ENCODE measurements around the gene ZFAND5. TPM values are rescaled to one million over a fixed set of nuclear protein-coding genes. Genes with fewer than 3 reads are reported as not detected.

ZFAND5 gene
- total RNA-seq, 4 donors from 2014 or later: 105 to 281 (median 137) TPM

DNA sequence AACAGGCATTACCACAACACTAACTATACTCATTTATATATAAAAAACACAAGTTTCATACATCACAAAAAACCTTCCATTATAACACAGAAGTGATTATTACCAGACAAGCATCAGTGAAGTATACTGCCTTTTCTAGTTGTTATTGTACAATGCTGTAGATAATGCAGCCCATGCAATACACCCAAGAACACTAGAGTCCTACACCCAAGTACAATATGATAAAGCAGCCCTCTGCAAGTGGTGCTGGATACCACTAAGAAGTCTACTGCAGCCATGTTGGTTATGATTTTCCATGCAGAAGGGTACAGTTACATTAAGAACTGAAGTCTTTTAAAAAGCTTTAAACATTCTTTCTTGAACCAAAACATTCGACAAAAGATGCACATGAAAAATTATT lies 10.3 kb downstream of the ZFAND5 start:
- Histone ChIP-seq H3K27me3 (no peaks in the 10 kb centered on the region), H3K4me1 (peaks cover 41% of the 10 kb centered on the region), H3K4me3 (no peak overlapping the region), H3K36me3 (peaks cover 56% of the 10 kb centered on the region), H3K9me3 (no peaks in the 10 kb centered on the region), H3K27ac (no peak overlapping the region)
- DNase-seq (ENCODE audit: low spot score in 2 of 2): no peak
- TF ChIP-seq EP300 (IDR thresholded peaks at IDR 0.05) (no peak), POLR2AphosphoS5 (IDR thresholded peaks at IDR 0.05) (no peak), POLR2A (IDR thresholded peaks at IDR 0.05) (no peak)
- TF ChIP-seq, protein P1, sequence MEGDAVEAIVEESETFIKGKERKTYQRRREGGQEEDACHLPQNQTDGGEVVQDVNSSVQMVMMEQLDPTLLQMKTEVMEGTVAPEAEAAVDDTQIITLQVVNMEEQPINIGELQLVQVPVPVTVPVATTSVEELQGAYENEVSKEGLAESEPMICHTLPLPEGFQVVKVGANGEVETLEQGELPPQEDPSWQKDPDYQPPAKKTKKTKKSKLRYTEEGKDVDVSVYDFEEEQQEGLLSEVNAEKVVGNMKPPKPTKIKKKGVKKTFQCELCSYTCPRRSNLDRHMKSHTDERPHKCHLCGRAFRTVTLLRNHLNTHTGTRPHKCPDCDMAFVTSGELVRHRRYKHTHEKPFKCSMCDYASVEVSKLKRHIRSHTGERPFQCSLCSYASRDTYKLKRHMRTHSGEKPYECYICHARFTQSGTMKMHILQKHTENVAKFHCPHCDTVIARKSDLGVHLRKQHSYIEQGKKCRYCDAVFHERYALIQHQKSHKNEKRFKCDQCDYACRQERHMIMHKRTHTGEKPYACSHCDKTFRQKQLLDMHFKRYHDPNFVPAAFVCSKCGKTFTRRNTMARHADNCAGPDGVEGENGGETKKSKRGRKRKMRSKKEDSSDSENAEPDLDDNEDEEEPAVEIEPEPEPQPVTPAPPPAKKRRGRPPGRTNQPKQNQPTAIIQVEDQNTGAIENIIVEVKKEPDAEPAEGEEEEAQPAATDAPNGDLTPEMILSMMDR (IDR thresholded peaks at IDR 0.05): no peak
- WGBS: 85% methylated on average over 1 of the region's 1 CpG

DNA sequence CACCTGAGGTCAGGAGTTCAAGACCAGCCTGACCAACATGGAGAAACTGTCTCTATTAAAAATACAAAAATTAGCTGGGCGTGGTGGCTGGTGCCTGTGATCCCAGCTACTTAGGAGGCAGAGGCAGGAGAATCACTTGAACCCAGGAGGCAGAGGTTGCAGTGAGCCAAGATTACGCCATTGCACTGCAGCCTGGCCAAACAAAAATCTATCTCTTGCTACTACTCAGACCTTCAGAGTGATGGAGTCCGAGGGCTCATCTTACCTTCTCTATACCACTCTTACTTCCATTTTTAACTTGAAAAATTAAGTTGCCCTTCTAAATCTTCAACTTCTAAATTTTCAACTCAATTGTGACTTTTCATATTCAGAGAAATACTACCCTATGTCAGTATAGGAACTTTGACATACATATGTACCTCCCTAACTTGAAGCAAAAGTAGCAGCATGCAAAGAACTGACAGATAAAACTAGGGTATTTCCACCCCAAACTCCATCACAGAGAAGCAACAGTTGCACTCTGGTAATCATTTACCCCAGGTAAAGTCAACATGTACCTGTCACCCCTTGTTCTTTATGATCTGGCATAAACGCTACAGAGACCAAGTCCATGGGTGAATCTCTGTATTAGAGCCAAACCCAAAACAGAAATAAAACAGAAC lies 11.4 kb downstream of the ZFAND5 start:
- H3K9me3 ChIP-seq: no peaks in the 10 kb centered on the region
- no peak overlapping the region for H3K27ac ChIP-seq
- 94% methylated on average over 4 of the region's 4 CpGs for WGBS
- no peak for DNase-seq (ENCODE audit: low spot score in 2 of 2)
- H3K4me3 ChIP-seq: no peak overlapping the region
- no peaks in the 10 kb centered on the region for H3K27me3 ChIP-seq
- peaks cover 45% of the 10 kb centered on the region for H3K36me3 ChIP-seq
- peaks cover 29% of the 10 kb centered on the region for H3K4me1 ChIP-seq
- no peak for TF ChIP-seq POLR2A (IDR thresholded peaks at IDR 0.05)
- no peak for TF ChIP-seq POLR2AphosphoS5 (IDR thresholded peaks at IDR 0.05)
- TF ChIP-seq EP300 (IDR thresholded peaks at IDR 0.05): no peak
- TF ChIP-seq, protein P1 (IDR thresholded peaks at IDR 0.05): no peak

DNA sequence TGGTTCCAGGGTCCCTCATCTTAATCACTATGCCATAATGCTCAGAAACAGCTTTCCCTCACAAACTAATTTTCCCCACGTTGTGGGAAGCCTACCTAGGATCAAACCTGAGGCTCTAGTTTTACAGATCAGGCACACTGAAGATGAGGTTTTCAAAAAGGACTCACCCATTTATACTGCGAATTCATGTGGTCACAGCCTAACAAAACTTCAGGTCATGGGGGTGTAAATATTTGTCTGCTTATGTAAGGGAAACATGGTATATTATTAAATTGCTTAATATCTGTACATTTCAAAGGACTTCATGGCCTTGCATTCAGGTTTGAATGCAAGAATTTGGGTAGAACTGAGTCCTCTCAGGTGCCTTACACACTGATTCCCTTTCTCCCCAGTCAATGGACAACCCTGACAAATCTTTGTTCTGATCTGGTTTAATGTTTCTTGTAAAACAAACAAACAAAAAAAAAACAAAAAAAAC lies 12.1 kb downstream of the ZFAND5 start:
- H3K4me3 ChIP-seq: no peak overlapping the region
- no peaks in the 10 kb centered on the region for H3K27me3 ChIP-seq
- no peak overlapping the region for H3K27ac ChIP-seq
- peaks cover 23% of the 10 kb centered on the region for H3K4me1 ChIP-seq
- no peak for DNase-seq (ENCODE audit: low spot score in 2 of 2)
- no peaks in the 10 kb centered on the region for H3K9me3 ChIP-seq
- WGBS: 70% methylated on average over 2 of the region's 2 CpGs
- TF ChIP-seq EP300 (IDR thresholded peaks at IDR 0.05): no peak
- no peak for TF ChIP-seq POLR2A (IDR thresholded peaks at IDR 0.05)
- TF ChIP-seq, protein P1 (IDR thresholded peaks at IDR 0.05): no peak
- TF ChIP-seq POLR2AphosphoS5 (IDR thresholded peaks at IDR 0.05): no peak
- peaks cover 40% of the 10 kb centered on the region for H3K36me3 ChIP-seq

DNA sequence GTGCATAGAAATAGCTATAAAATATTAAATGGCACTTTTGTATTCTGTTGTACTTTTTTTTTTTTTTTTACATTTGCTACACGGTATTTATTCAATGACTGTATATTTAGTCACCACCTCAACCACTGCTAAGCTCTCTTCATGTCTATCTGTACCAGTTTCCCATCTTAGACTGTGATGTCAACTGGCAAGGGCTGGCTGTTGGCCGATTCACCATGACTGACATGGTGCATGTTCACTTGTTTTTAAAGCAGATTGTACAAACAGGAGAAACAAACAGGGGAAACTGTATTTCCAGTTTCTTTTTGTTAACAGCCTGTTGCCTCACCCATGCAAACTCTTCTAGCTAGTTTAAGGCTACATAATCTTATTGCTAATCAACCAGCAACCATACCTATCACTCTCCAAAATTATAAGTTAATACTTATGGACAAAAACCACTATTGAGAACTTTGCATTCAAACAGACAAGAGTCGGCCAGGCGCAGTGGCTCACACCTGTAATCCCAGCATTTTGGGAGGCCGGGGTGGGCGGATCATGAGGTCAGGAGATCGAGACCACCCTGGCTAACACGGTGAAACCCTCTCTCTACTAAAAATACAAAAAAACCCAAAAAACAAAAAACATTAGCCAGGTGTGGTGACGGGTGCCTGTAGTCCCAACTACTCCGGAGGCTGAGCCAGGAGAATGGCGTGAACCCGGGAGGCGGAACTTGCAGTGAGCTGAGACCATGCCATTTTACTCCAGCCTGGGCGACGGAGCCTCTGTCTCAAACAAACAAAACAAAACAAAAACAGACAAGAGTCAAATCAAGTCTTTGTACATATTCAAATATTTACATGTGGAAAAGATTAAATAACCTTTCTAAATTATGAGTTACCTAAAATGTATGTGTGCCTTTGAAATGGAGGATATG lies 13.2 kb downstream of the ZFAND5 start:
- Histone ChIP-seq H3K4me1 (peaks cover 14% of the 10 kb centered on the region), H3K36me3 (peaks cover 33% of the 10 kb centered on the region), H3K27me3 (no peaks in the 10 kb centered on the region), H3K27ac (no peak overlapping the region), H3K9me3 (no peaks in the 10 kb centered on the region), H3K4me3 (no peak overlapping the region)
- WGBS: 93% methylated on average over 15 of the region's 15 CpGs
- TF ChIP-seq POLR2A (IDR thresholded peaks at IDR 0.05) (no peak), EP300 (IDR thresholded peaks at IDR 0.05) (no peak), POLR2AphosphoS5 (IDR thresholded peaks at IDR 0.05) (no peak)
- TF ChIP-seq, protein P1 (IDR thresholded peaks at IDR 0.05): no peak
- no peak for DNase-seq (ENCODE audit: low spot score in 2 of 2)

DNA sequence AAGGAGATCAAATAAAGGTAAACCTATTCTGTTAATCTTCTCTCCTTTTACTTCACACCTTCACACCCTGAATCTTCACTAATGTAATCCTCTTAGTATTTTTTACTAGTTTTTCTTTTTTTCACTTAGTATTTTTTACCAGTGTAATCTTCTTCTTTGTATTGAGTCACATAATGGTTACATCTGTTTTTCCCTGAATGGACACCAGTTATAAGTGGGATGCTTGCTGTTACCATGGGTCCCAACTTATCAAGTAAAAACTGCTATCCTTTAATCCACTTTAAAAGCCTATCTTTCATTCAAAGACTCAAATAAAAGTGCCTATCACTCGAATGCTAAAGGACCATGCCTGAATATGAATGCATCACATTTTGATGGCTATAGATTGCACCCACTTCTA lies 15.1 kb downstream of the ZFAND5 start:
- Histone ChIP-seq H3K4me3 (no peak overlapping the region), H3K27ac (no peak overlapping the region), H3K9me3 (no peaks in the 10 kb centered on the region), H3K4me1 (no peaks in the 10 kb centered on the region), H3K36me3 (peaks cover 14% of the 10 kb centered on the region), H3K27me3 (no peaks in the 10 kb centered on the region)
- DNase-seq (ENCODE audit: low spot score in 2 of 2): no peak
- WGBS: 35% methylated on average over 1 of the region's 1 CpG
- TF ChIP-seq POLR2AphosphoS5 (IDR thresholded peaks at IDR 0.05) (no peak), POLR2A (IDR thresholded peaks at IDR 0.05) (no peak), EP300 (IDR thresholded peaks at IDR 0.05) (no peak)
- TF ChIP-seq, protein P1 (IDR thresholded peaks at IDR 0.05): no peak
